ENCODE measurements around the gene PRIMPOL. TPM values are rescaled to one million over a fixed set of nuclear protein-coding genes. Genes with fewer than 3 reads are reported as not detected.
A peak's percentile ranks its signal among the peaks of the same experiment; 100 is the strongest.
"Not testable (repeated sequence)": the region's sequence is repeated elsewhere in the genome, so short reads cannot be mapped to it uniquely, and the experiment has no call there.

The PRIMPOL gene
- total RNA-seq, 1 donor from 2014 or later, result 28.3 TPM

- DNase-seq, result no peak
Measured at GRCh38 chr4:184641022-184641421, 8.5 kb upstream of the PRIMPOL start.

DNA sequence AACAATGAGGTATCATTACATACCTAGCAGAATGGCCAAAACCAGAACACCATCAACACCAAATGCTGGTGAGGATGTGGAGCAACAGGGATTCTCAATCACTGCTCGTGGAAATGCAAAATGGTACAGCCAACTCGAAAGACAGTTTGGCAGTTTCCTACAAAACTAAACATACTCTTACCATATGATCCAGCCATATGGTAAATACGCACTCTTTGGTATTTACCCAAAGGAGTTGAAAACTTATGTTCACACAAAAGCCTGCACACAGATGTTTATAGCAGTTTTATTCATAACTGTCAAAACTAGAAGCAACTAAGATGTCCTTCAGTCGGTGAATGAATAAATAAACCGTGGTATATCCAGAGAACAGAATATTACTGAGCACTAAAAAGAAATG lies 8.1 kb upstream of the PRIMPOL start:
- no peak for DNase-seq

- no peak for DNase-seq
Measured at GRCh38 chr4:184643731-184644130, 5.8 kb upstream of the PRIMPOL start.

DNA sequence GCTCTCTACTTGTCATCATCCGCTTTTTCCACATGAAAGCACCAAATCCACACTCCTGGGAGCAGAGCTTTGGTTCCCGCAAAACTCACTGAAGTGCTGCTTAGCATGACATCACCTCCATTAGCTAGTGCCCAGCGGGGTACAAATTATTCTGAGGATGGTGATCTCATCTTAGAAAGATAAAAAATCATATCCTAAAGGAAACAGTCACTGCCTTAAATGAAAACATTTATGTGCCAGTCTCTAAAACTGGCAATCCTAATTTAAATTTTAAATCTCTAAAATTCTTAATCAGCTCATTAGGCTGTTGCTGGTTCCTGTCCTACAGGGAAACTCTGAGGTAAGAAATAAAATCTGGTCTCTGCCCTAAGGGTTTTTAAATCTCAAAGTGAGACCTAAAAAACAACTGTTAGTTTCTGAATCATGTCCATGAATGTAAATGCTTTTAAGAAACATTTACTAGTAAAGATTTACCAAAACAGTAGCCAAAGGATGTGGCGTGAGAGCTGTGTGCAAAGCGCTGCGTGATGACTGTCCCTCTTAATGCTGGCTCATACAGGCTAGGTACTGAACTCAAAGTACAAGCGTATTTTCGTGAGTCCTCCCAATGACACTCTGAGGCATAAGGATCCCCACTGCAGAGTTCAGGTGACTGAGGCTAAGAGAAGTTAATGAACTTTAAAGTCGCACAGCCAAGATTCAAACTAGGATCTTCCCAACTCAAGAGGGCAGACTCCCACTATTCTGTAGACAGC lies 4.8 kb upstream of the PRIMPOL start:
- DNase-seq, result no peak

DNA sequence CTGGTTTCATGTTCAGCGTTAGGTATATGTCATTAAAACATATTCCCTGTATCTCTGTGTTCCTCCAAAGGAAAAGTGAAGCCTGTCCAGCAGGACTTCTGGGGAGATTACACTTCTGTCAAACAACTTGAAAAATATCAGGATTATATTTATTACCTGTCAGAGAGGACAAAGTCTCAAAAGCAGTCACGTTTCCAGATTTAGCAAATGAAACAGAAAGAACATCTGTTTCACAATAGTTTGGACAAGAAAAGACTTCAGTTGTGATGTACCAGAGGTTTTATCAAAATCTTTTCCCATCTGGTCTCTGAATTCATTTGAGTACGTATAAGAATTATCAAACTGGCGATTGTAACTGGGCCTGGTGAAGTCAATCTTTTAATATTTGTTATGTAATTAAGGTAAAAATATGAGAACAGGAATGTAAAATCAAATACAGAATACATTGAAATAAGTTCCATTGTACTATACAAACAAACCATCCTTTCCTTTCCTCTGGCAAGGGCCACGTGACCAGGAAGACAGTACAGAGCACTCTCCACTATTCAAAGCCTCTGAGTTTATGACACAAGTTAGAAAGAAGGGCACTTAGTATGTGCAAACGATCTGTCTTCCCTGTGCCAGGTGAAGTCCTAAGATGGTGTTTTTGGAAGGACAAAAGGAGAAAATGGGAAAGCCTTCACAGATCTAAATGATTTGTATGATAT lies 3.5 kb upstream of the PRIMPOL start:
- DNase-seq, result no peak

DNA sequence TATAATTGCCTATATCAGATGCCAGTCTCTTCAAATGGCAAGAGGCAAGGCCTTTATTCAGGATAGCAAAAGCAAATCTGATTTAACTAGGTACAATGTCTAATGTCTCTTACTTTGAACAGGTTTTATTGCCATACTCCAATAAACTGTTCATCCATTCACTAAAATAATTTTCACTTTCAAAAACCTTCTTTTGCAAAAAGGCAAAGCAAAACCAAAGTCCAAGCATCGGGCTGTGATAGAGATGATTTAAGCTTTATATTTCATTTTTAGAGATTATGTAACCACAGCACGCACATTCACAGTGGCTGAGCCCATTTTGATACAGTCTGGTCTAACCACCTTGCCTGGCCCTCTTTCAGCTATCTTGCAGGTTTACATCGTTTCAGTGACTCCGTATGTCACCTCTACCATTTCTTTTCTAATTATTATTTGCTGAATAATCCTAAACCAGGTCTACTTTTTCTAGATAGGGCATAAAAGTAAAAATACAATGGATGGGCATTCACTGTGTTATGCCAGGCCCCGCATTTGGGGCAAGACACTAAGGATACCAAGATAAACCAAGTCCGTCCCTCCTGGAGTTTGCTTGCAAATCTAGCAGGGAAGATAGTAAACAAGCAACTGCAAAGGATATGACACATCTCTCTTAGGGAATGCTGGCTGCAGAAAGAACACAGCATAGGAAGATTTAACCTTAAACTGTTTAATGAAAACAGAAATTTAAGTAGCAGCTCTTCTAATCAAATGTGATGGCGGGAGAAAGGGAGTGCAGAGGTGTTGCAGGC lies 2.1 kb upstream of the PRIMPOL start:
- no peak for DNase-seq

DNA sequence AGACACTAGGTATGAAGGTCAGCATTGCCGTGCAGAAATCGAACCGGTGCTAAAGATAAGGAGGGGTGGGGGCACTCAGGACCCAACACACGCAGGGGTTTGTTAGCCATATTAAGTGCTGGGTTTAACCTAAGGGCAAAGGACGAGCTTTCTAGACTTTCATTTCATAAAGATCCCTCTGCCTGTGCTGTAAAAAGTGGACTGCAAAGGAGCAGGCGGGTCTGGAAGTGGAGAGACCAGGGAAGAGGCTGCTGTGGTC lies 1.6 kb upstream of the PRIMPOL start:
- no peak for DNase-seq

GRCh38 chr4:184648313-184649025 lies 1.1 kb upstream of the PRIMPOL start:
- peak; percentile 34 for DNase-seq

GRCh38 chr4:184649971-184650855 lies 675 bp downstream of the PRIMPOL start:
- DNase-seq, result peak; percentile 37

DNA sequence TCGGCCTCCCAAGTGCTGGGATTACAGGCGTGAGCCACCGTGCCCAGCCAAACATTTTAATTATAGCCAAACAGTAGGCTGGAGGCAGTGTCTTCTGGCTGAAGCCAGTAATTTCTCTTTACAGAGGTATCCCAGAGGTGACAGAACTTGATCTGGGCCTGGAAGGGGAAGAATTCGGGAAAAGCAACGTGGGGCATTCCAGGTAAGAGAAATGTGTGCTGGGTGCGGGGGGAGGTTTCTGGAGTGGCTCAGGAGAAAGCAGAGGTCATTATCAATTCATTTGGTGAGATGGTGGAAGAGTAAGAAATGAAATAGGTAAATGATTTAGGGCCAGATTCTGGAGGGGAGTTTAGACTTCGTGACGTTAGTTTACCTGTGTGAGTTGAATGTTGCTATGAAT lies 2.4 kb downstream of the PRIMPOL start:
- no peak for DNase-seq

DNA sequence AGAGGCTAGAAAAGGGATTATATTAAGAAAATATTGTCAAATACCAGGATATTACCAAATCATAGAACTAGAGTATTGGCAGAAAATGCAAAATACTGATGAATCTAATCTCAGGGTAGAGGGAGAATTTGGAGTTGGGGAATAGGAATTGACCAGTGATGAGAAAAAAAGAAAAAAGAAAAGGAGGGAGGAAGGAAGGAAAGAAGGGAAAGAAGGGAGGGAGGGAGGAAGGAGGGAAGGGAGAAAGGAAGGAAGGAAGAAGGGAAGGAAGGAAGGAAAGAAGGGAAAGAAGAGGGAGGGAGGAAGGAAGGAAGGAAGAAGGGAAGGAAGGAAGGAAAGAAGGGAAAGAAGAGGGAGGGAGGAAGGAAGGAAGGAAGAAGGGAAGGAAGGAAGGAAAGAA lies 3.1 kb downstream of the PRIMPOL start:
- not testable (repeated sequence) for DNase-seq

DNA sequence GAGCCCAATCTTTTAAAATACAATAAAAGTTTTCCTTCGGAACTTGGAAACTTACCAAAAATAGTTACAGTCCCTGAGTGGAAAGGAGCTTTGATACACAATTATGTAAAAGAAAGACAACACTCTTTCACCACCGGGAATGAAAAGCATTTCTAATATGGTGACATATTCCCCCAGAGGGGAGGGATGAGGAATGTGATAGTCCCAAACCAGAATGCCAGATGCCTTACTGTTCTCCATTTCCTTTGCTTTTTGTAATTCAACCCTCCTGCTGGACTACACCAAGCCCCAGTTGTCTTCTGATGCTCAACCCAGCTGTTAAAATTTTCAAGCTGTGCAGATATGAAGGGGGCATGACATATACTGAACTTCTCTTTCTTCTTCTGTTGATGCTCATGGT lies 4.1 kb downstream of the PRIMPOL start:
- peak; percentile 5 for DNase-seq

- DNase-seq, result no peak
Measured at GRCh38 chr4:184655889-184656869, 6.6 kb downstream of the PRIMPOL start.

DNA sequence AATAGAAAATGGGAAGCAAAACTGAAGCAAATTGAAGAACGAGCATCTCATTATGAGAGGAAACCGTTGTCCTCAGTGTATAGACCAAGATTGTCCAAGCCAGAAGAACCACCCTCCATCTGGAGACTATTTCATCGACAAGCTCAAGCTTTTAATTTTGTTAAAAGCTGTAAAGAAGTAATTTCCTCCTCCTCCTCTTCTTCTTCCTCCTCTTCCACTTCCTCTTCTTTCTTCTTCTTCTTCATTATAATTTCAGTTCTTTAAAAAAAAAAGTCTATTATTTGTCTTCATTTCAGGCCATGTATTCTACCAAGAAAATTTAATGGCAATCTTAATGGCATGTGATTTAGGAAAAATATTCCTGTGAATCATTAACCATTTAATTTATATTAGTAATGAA lies 7.6 kb downstream of the PRIMPOL start:
- no peak for DNase-seq

- not testable (repeated sequence) for DNase-seq
Measured at GRCh38 chr4:184657820-184658219, 8.3 kb downstream of the PRIMPOL start.

GRCh38 chr4:184660978-184661377 lies 11.4 kb downstream of the PRIMPOL start:
- no peak for DNase-seq

DNA sequence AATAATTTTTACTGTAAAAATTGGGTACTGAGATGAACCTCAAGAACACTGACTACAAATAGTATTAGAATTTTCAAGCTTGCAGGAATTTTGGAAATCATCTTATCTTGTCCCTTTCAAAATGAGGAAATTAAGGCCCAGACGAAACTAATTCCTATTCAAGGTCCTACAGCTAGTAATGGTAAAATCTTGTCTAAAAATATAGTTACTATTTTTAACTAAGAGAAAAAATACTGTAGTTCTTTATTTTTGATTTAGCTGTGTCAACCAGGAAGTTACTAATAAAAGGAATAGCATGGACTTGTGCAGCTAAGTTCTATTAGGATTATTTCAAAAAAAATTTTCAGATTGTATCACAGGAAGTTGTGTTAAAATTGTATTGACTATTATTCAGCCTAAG lies 12.7 kb downstream of the PRIMPOL start:
- DNase-seq, result no peak

DNA sequence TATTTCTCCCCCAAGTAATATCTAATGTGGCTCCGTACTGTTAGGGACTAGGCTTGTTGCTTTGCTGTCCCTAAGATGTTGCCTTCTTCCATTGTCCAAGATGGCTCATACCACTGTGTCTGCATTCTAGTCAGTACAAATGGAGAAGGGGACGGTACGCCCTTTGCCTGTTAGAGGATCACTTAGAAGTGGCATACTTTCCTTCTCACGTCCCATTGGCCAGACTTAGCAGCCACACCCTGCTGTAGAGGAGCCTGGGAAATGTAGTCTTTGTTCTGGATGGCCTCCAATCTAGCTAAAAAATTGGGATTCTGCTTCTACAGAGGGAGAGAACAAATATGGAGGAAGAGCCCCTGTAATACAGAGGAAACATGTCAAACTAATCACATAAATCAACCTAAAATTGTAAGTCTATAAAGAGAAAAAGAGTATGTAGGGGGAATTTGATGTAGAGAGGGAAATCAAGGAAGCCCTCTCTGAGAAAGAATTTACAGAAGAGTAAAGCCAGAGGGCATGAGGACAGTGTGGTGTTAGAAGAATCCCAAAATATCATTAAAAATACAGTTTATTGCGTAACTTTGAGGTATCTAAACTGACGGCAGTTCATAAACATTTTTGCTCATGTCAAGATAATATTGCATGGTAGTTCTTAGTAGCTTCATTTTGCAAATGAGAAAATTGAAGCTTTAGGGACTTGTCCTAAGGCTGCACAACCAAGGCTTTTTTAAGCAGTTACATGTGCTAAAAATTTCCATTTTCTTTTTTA lies 15.1 kb downstream of the PRIMPOL start:
- DNase-seq, result no peak

DNA sequence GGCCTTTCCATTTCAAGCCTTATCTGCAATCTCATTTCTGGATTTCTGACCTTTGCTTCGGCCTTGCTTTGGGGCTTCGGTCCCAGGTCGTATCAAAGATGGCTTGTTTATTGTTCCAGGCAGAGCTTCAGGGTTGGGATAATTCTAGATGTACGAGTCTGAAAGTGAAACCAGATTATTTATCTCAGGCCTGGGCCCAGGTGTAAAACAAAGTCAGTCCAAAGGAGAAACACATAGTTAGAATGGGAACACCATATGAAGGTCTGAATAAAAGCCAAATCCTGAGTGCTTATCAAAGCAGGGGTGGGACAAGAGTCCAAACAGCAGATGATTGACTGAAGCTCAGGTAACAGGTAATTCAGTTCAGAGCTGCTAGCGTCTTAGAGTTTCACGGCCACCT lies 17.1 kb downstream of the PRIMPOL start:
- DNase-seq, result no peak

GRCh38 chr4:184668096-184668495 lies 18.6 kb downstream of the PRIMPOL start:
- DNase-seq, result no peak

Measured in skin of body (tissue), 2 donors.